ENCODE results near the gene CYP4V2. TPM values are rescaled to one million over a fixed set of nuclear protein-coding genes. Genes with fewer than 3 reads are reported as not detected.

CYP4V2 gene
- total RNA-seq (2021) (2.0 to 3.1 TPM (median 2.2 TPM) in 3 replicates), Bru-seq, nascent RNA (percentile 62 among the genes with signal in this experiment)
- long read RNA-seq, experiment 1, partial matches to known transcripts: 2 of 15 reads
- long read RNA-seq, experiment 1, other reads (novel, unspliced or antisense): 11 of 15 reads
- long read RNA-seq, experiment 2, partial matches to known transcripts: 0 of 3 reads
- long read RNA-seq, experiment 2, other reads (novel, unspliced or antisense): 3 of 3 reads
- long read RNA-seq, experiment 3: 0 reads

- Mint-ChIP-seq H3K4me3 (peak within 1 kb of the TSS; percentile 87), H3K27me3 (ENCODE audit: low read depth) (no peaks in the 10 kb centered on the region; the same call in 1 of the 2 replicates), H3K36me3 (no peaks in the 10 kb centered on the region), H3K27ac (peak within 1 kb of the TSS; percentile 91), H3K9me3 (peaks cover 3% of the 10 kb centered on the region; the same call in 1 of the 2 replicates), H3K4me1 (peaks cover 34% of the 10 kb centered on the region)
- POLR2A ChIA-PET: no interaction called here
- CTCF ChIA-PET: interaction anchor here (0.7 to 2.4 kb wide), 9 partner anchors 10 to 282 kb away, joined by 3 to 7 read pairs (median 3); partner anchors contain the start of gene TLR3
- ATAC-seq (peak; percentile 67), DNase-seq (ENCODE audit: low spot score) (peak; percentile 73)
- TF ChIP-seq MLX (CRISPR knock-in tag; IDR thresholded peaks at IDR 0.05): no peak
- no peak for TF ChIP-seq TEAD4 (CRISPR knock-in tag; IDR thresholded peaks at IDR 0.05)
- TF ChIP-seq ERG (CRISPR knock-in tag; IDR thresholded peaks at IDR 0.05): no peak
- no peak for TF ChIP-seq NFYB (CRISPR knock-in tag; conservative IDR thresholded peaks at IDR 0.05; ENCODE audit: low read depth)
- no peak for TF ChIP-seq IRF2 (CRISPR knock-in tag; IDR thresholded peaks at IDR 0.05; ENCODE audit: borderline replicate concordance, low read depth)
- TF ChIP-seq NFATC4 (CRISPR knock-in tag; IDR thresholded peaks at IDR 0.05): no peak
- TF ChIP-seq HMGXB4 (CRISPR knock-in tag; IDR thresholded peaks at IDR 0.05): peak; percentile 93
- no peak for TF ChIP-seq ZNF512 (CRISPR knock-in tag; IDR thresholded peaks at IDR 0.05; ENCODE audit: borderline replicate concordance)
- no peak for TF ChIP-seq NFE2L1 (CRISPR knock-in tag; IDR thresholded peaks at IDR 0.05)
- no peak for TF ChIP-seq CBFB (CRISPR knock-in tag; IDR thresholded peaks at IDR 0.05; ENCODE audit: low read depth)
- TF ChIP-seq E2F1 (CRISPR knock-in tag; IDR thresholded peaks at IDR 0.05): no peak; the same call in 1 of the 2 replicates
- TF ChIP-seq OVOL2 (CRISPR knock-in tag; IDR thresholded peaks at IDR 0.05; ENCODE audit: borderline replicate concordance): no peak
- peak; percentile 39; the same call in 1 of the 2 replicates for TF ChIP-seq ZSCAN18 (CRISPR knock-in tag; IDR thresholded peaks at IDR 0.05)
- no peak for TF ChIP-seq TCF7 (CRISPR knock-in tag; IDR thresholded peaks at IDR 0.05; ENCODE audit: low read depth)
- no peak for TF ChIP-seq CDX4 (CRISPR knock-in tag; IDR thresholded peaks at IDR 0.05; ENCODE audit: borderline replicate concordance)
- 0 out of 2 replicates have a peak, but pooled peaks have one; percentile 19 for TF ChIP-seq ZNF232 (CRISPR knock-in tag; IDR thresholded peaks at IDR 0.05)
- no peak for TF ChIP-seq NR1H2 (CRISPR knock-in tag; IDR thresholded peaks at IDR 0.05)
- TF ChIP-seq ZNF138 (CRISPR knock-in tag; conservative IDR thresholded peaks at IDR 0.05): 0 out of 2 replicates have a peak, but pooled peaks have one; percentile 55
- TF ChIP-seq USF2 (CRISPR knock-in tag; IDR thresholded peaks at IDR 0.05): peak; percentile 69
- no peak for TF ChIP-seq HMGA2 (CRISPR knock-in tag; IDR thresholded peaks at IDR 0.05)
- peak; percentile 9; the same call in 1 of the 2 replicates for TF ChIP-seq TEAD1 (CRISPR knock-in tag; IDR thresholded peaks at IDR 0.05)
- TF ChIP-seq ETV6 (CRISPR knock-in tag; IDR thresholded peaks at IDR 0.05): no peak
- peak; percentile 73 for TF ChIP-seq USF1 (CRISPR knock-in tag; IDR thresholded peaks at IDR 0.05)
- TF ChIP-seq PRRX2 (CRISPR knock-in tag; IDR thresholded peaks at IDR 0.05): no peak
- no peak for TF ChIP-seq IRF1 (CRISPR knock-in tag; IDR thresholded peaks at IDR 0.05)
These were observed at the start of gene CYP4V2 for GRCh38 chr4:186191200-186192065. Gene CYP4V2, plus strand, starts transcription at chr4:186191567. Its CDS starts 257 bp downstream, at chr4:186191824.
